PC-3 (cell line): ENCODE data around the gene SLC18A2. TPM values are rescaled to one million over a fixed set of nuclear protein-coding genes. Genes with fewer than 3 reads are reported as not detected.

Source experiments
- total RNA-seq: library from RNA; depleted of rRNA; stranded (reverse); fragments of >200 nt; gene quantifications from 2 replicates; pipeline ENCODE4 v1.2.3, GENCODE V29; 2014; rRNA removed

Gene SLC18A2
- total RNA-seq, 1 experiment from 2014 or later = not detected

Other genes starting within 250 kb of the SLC18A2 start
- 9.0 and 13.0 TPM in 2 replicates for gene SHTN1, start 235.9 kb upstream of the SLC18A2 start, total RNA-seq
- gene VAX1, start 102.8 kb upstream of the SLC18A2 start, total RNA-seq = 0.12 and 0.98 TPM in 2 replicates
- gene KCNK18, start 43.6 kb upstream of the SLC18A2 start, total RNA-seq = not detected in 2 replicates
- 13.6 and 14.7 TPM in 2 replicates for gene PDZD8, start 134.3 kb downstream of the SLC18A2 start, total RNA-seq